GM11168 (cell line): ENCODE results near the gene MOSPD3.

Experiments
- in situ Hi-C: fragments of 300-500 bp; cut with MboI; formaldehyde crosslinking; loops from one replicate; pipeline ENCODE4 v1.12.0; 2022; ENCODE audit warnings: low sequenced_read_pairs; ENCODE audit not compliant: unreplicated experiment

Gene MOSPD3

GRCh38 chr7:100574362-100575205 is 37.8 kb upstream of the MOSPD3 start:
- in situ Hi-C loops, result no loop called here

DNA sequence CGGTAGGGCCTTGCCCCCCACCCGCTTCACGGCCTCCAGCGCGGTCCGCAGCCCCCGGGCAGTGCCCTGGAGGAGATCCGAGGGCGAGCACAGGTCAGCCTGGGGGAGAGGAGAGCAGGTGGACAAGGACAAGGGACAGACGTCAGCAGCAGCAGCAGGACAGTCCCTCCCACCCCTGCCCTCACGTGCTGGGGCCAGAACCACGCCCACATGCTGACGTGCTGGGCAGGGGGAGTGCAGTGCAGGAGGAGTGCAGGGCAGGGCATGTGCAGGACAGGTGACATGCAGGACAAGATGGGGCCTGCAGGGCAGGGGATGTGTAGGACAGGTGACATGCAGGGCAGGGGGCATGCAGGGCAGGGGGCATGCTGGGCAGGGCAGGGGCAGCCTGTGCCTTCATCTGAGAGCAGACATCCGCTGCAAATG is 37.1 kb upstream of the MOSPD3 start:
- in situ Hi-C loops, result no loop called here

GRCh38 chr7:100575746-100576383 is 36.5 kb upstream of the MOSPD3 start:
- in situ Hi-C loops, result no loop called here

DNA sequence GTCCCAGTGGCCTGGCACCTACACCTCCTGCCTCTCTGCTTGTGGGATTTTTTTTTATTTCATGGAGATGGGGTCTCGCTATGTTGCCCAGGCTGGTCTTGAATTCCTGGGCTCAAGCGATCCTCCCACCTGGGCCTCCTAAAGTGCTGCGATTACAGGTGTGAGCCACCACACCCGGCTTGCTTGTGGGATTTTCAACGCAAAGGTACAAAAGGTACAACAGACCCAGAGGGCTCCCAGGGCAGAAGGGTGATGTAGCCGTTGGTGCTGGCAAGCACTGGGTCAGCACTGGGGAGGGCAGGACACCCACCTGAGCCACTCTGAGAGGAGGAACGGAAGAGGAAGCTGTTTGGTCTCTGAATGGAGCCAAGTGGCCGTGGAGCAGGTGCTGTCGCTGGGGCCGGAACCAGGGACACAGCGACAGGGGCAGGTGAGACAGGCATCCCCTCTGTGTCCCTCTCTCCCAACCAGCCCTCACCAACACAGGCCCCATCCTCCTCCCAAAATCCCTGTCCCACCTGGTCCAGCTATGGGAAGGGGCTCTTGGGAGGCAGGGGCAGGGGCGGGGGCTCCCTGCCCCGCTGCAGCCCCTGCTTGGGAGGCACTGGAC is 35.9 kb upstream of the MOSPD3 start:
- in situ Hi-C loops, result no loop called here

GRCh38 chr7:100577103-100577502 is 35.2 kb upstream of the MOSPD3 start:
- in situ Hi-C loops, result no loop called here

DNA sequence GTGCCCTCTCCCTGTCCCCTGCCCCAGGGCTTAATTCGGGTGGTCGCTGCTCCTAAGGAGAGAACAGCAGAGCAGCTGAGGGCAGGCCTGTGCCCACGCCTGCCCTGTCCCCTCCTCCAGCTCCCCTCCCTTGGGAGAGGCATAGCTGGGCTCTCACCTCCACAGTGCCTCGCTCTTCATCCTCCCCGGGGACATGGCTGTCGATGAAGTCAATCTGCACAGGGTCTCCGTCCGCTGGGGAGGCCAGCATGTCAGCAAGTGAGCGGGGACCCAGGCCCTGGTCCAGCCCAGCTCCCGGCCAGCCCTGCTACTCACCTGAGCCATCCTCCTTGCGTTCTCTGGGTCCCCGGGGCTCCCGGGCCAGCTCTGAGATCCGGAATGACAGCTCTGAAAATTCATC is 34.8 kb upstream of the MOSPD3 start:
- in situ Hi-C loops, result no loop called here

- in situ Hi-C loops, result no loop called here
Observed at GRCh38 chr7:100578246-100579183, 33.8 kb upstream of the MOSPD3 start.

- in situ Hi-C loops, result no loop called here
Observed at GRCh38 chr7:100580466-100581283, 31.7 kb upstream of the MOSPD3 start.

- in situ Hi-C loops, result no loop called here
Observed at GRCh38 chr7:100582041-100582579, 30.2 kb upstream of the MOSPD3 start.

GRCh38 chr7:100582650-100583049 is 29.7 kb upstream of the MOSPD3 start:
- in situ Hi-C loops, result no loop called here

- in situ Hi-C loops, result no loop called here
Observed at GRCh38 chr7:100583132-100584053, 28.9 kb upstream of the MOSPD3 start.

- in situ Hi-C loops, result no loop called here
Observed at GRCh38 chr7:100584054-100584682, 28.2 kb upstream of the MOSPD3 start.

DNA sequence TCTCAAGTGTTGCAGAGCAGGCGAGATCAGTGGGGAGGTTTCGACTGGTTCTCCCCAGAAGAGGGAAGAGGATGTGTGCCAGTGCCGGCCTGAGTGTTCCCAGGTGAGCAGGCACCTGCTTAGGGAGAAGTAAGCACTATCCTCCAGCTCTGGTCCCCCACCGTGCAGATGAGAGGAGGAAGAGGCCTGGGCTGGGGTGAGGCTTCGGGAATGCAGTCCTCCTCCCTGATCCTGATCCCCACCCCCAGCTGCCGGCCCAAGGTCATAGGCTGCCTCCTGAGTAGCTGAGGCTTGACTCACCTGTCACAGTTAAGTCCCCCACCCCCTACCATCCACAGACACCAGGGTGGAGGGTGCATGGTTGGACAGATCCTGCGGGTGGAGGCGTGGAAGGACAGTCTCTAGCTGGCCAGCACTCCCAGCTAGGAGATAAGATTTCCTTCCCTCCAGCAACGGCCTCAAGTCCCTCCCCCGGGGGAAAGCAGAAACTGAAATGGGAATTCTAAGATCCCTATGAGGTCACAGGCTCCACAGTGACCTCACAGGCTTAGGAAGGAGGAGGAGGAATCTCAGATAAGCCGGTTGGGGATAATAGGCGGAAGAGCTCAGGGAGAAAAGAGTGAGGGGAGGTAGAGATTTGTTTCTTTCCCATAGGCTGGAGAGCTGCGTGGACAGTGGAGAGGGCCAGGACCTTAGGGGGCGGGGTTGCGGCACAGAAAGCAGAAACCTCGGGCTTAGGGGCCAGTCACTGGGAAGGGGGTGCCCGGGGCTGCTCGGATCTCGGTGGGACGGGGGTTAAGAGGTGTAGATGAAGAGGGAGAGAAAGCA is 27.4 kb upstream of the MOSPD3 start:
- in situ Hi-C loops, result no loop called here

- in situ Hi-C loops, result no loop called here
Observed at GRCh38 chr7:100585511-100586265, 26.7 kb upstream of the MOSPD3 start, which contains the start of gene LRCH4. Gene LRCH4 (minus strand): TSS chr7:100586129. CDS start chr7:100586100, 29 bp downstream.

DNA sequence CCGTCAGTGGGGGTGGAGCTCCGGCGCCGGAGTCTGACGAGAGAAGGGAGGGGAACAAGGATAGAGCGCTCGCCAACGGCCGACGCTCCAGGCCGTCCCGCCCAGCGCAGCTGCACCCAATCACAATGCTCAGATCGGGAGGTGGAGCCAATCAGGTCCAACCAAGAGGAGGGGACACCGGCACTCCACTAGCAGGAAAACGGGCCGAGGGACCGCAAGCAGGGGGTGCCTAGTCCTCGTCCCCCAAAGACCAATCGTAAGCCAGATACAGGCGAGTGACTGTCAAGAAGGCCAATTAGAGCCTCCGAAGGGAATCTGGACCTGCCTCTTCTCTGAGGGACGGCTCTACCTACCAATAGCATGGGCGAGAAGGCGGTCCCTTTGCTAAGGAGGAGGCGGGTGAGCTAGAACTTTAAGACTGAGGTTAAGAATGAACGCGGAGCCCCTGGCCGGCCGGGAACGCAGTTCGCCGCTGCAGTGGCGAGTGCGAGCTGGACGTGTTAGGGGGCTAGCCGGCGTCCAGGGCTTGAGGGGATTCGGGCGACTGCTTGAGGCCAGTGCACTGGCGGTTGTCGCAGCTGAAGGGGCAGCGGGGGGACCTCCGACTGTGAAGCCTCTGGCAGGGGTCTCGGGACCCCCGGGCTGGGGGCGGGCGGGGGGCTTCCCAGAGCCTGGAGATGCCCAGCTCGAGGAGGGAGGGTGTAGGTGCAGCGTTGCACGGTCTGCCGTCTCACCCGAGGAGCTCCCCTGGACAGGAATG is 25.9 kb upstream of the MOSPD3 start, which contains the start of gene FBXO24:
Gene FBXO24 (plus strand): TSS at position 63 of the 760 bp plus-strand sequence. CDS start 298 bp downstream, at position 361.
- in situ Hi-C loops, result no loop called here
